HEK293 (cell line): Measurements from ENCODE around the gene FANCF.

Experiments used
- CTCF ChIA-PET: fragments of 350-600 bp; formaldehyde crosslinking; extraction: SDS; loops from one replicate; lab custom pipeline; 2021; ENCODE audit warnings: antibody characterized with exemption; lab: Yijun Ruan, JAX
- POLR2A ChIA-PET: fragments of 300-600 bp; formaldehyde crosslinking; extraction: SDS; loops from one replicate; lab custom pipeline; 2020; ENCODE audit warnings: antibody characterized with exemption, inconsistent platforms; lab: Yijun Ruan, JAX
- H3K27ac ChIP-seq: fragments of 200-500 bp; sonication (Bioruptor generic); 2 replicates; pipeline ENCODE4 v1.5.1; 2014; ENCODE audit warnings: low read depth, low read length, control low read depth, inconsistent platforms; ENCODE audit errors: extremely low read depth
- H3K36me3 ChIP-seq, 2 experiments: fragments of 200-500 bp in 1 of 2; sonication (Bioruptor generic) in 1 of 2; 1 replicate in 1 of 2; 2 replicates in 1 of 2; pipeline ENCODE4 v1.5.1; 2014 to 2017; ENCODE audit warnings: inconsistent platforms in 2 of 2, low read length in 2 of 2; ENCODE audit not compliant: control insufficient read depth in 2 of 2, insufficient read depth in 1 of 2
- H3K4me1 ChIP-seq: fragments of 200-500 bp; sonication (Bioruptor generic); 2 replicates; pipeline ENCODE4 v1.5.1; 2014; ENCODE audit warnings: mild to moderate bottlenecking, low read length, inconsistent platforms; ENCODE audit not compliant: control insufficient read depth, insufficient read depth
- H3K4me3 ChIP-seq: 2 replicates; pipeline ENCODE4 v1.5.1; 2011; ENCODE audit warnings: low read depth, mild to moderate bottlenecking, control low read depth, low read length, moderate library complexity
- H3K9me3 ChIP-seq: fragments of 200-500 bp; sonication (Bioruptor generic); 2 replicates; pipeline ENCODE4 v1.5.1; 2014; ENCODE audit warnings: low read depth, low read length, inconsistent platforms; ENCODE audit not compliant: control insufficient read depth, insufficient read depth
- BCL11A ChIP-seq: fragments of 450-650 bp; formaldehyde crosslinking; IDR thresholded peaks from 2 replicates; pipeline ENCODE4 v1.5.1; 2016; ENCODE audit warnings: low read depth, missing biosample characterization, missing genetic modification characterization
- MZF1 ChIP-seq: fragments of 450-650 bp; formaldehyde crosslinking; IDR thresholded peaks from 2 replicates; pipeline ENCODE4 v1.5.1; 2017; ENCODE audit warnings: missing biosample characterization, missing genetic modification characterization, borderline replicate concordance
- PBX3 ChIP-seq: sonication (generic); formaldehyde crosslinking; IDR thresholded peaks from 2 replicates; pipeline ENCODE4 v1.8.1; 2022; ENCODE audit warnings: mild to moderate bottlenecking, moderate library complexity, missing genetic modification reagents
- PRDM2 ChIP-seq: fragments of 450-650 bp; formaldehyde crosslinking; IDR thresholded peaks from 2 replicates; pipeline ENCODE4 v1.5.1; 2016; ENCODE audit warnings: missing biosample characterization, missing genetic modification characterization, borderline replicate concordance
- SCRT1 ChIP-seq: fragments of 450-650 bp; formaldehyde crosslinking; IDR thresholded peaks from 2 replicates; pipeline ENCODE4 v1.5.1; 2016; ENCODE audit warnings: missing biosample characterization, missing genetic modification characterization, borderline replicate concordance
- ZBTB8A ChIP-seq: fragments of 450-650 bp; formaldehyde crosslinking; IDR thresholded peaks from 2 replicates; pipeline ENCODE4 v1.5.1; 2016; ENCODE audit warnings: missing biosample characterization, missing genetic modification characterization
- ZFP69B ChIP-seq: fragments of 450-650 bp; formaldehyde crosslinking; IDR thresholded peaks from 2 replicates; pipeline ENCODE4 v1.5.1; 2016; ENCODE audit warnings: missing biosample characterization, missing genetic modification characterization
- ZIC2 ChIP-seq: fragments of 450-650 bp; formaldehyde crosslinking; IDR thresholded peaks from 2 replicates; pipeline ENCODE4 v1.5.1; 2016; ENCODE audit warnings: missing biosample characterization, missing genetic modification characterization
- ZNF202 ChIP-seq: fragments of 450-650 bp; formaldehyde crosslinking; IDR thresholded peaks from 2 replicates; pipeline ENCODE4 v1.5.1; 2016; ENCODE audit warnings: missing biosample characterization, missing genetic modification characterization, borderline replicate concordance
- ZNF433 ChIP-seq: fragments of 450-650 bp; formaldehyde crosslinking; IDR thresholded peaks from 2 replicates; pipeline ENCODE4 v1.5.1; 2016; ENCODE audit warnings: missing biosample characterization, missing genetic modification characterization, low read depth
- ZNF521 ChIP-seq: fragments of 450-650 bp; formaldehyde crosslinking; IDR thresholded peaks from 2 replicates; pipeline ENCODE4 v1.5.1; 2017; ENCODE audit warnings: missing biosample characterization, mild to moderate bottlenecking, missing genetic modification characterization
- ZNF548 ChIP-seq: fragments of 450-650 bp; formaldehyde crosslinking; IDR thresholded peaks from 2 replicates; pipeline ENCODE4 v1.5.1; 2016; ENCODE audit warnings: missing biosample characterization, missing genetic modification characterization
- ZNF621 ChIP-seq: fragments of 450-650 bp; formaldehyde crosslinking; IDR thresholded peaks from 2 replicates; pipeline ENCODE4 v1.5.1; 2017; ENCODE audit warnings: missing biosample characterization, missing genetic modification characterization
- ZXDB ChIP-seq: fragments of 450-650 bp; formaldehyde crosslinking; IDR thresholded peaks from 2 replicates; pipeline ENCODE4 v1.5.1; 2016; ENCODE audit warnings: missing biosample characterization, missing genetic modification characterization
- TF ChIP-seq, protein P1 (sequence below): fragments of 450-650 bp; formaldehyde crosslinking; IDR thresholded peaks from 2 replicates; pipeline ENCODE4 v1.5.1; 2016; ENCODE audit warnings: missing biosample characterization, missing genetic modification characterization
- TF ChIP-seq, protein P2 (sequence below): fragments of 450-650 bp; formaldehyde crosslinking; IDR thresholded peaks from 2 replicates; pipeline ENCODE4 v1.5.1; 2016; ENCODE audit warnings: missing biosample characterization, missing genetic modification characterization

Gene FANCF

DNA sequence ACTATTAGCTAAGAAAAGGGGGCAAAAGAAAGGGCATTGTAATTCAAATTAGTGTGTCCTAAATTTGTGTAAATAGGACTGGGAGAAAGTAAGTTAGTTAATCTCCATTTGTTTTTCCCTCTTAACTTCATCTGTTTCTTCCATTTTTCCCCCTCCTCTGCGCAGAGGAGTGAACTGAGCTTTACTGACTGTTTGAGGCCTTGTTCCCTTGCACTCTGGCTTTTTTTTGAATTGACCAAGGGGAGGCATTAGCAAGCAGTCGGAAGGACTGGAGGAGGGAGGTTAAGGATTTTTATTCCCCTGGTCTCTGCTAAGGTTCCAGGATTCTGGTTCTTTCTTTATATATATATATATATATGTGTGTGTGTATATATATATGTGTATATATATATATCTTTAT is 15.2 kb upstream of the FANCF start (continued):
- no peak for TF ChIP-seq PRDM2 (tag by site-specific recombination)

DNA sequence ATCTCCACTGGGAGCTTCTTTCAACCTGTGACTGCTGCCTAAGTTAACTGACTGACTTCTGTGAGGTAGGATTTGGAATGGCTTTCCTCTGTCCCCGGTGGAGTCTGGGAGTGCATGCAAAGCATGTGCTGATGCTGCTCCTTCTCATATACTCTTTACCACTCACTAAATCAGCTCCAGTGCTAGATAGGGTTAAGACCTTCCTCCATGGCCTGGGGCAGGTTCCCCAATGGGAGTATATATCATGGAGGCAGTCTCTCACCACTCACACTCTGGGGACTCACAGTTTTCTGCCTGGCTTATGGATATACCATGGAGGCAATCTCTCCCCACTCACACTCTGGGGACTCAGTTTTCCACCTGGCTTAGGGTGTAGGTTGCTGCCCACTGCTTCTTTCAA is 10.1 kb upstream of the FANCF start:
- H3K27ac ChIP-seq = no peak overlapping the region
- no peaks in the 10 kb centered on the region for H3K9me3 ChIP-seq
- H3K4me1 ChIP-seq = no peaks in the 10 kb centered on the region; the same call in 1 of the 2 replicates
- no peak overlapping the region for H3K4me3 ChIP-seq
- ChIA-PET POLR2A (interaction anchor here (2.1 kb wide), 1 partner anchor 10 kb away, joined by 7 read pairs; the partner anchor contains the start of gene FANCF), CTCF (interaction anchor here (1.0 to 2.8 kb wide), 3 partner anchors 10 to 152 kb away, joined by 4 to 7 read pairs (median 4); partner anchors contain the start of gene FANCF)
- TF ChIP-seq ZFP69B (tag by site-specific recombination) = no peak
- no peak for TF ChIP-seq ZXDB (tag by site-specific recombination)
- TF ChIP-seq ZNF433 = no peak
- TF ChIP-seq ZBTB8A = no peak
- TF ChIP-seq PBX3 (CRISPR knock-in tag) = no peak
- TF ChIP-seq ZNF521 = no peak
- TF ChIP-seq ZNF202 (tag by site-specific recombination) = no peak
- no peak for TF ChIP-seq MZF1 (tag by site-specific recombination)
- TF ChIP-seq BCL11A = no peak
- TF ChIP-seq, protein P1, sequence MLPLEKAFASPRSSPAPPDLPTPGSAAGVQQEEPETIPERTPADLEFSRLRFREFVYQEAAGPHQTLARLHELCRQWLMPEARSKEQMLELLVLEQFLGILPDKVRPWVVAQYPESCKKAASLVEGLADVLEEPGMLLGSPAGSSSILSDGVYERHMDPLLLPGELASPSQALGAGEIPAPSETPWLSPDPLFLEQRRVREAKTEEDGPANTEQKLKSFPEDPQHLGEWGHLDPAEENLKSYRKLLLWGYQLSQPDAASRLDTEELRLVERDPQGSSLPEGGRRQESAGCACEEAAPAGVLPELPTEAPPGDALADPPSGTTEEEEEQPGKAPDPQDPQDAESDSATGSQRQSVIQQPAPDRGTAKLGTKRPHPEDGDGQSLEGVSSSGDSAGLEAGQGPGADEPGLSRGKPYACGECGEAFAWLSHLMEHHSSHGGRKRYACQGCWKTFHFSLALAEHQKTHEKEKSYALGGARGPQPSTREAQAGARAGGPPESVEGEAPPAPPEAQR (tag by site-specific recombination) = no peak
- TF ChIP-seq ZIC2 (tag by site-specific recombination) = no peak
- TF ChIP-seq ZNF621 = no peak
- TF ChIP-seq, protein P2, sequence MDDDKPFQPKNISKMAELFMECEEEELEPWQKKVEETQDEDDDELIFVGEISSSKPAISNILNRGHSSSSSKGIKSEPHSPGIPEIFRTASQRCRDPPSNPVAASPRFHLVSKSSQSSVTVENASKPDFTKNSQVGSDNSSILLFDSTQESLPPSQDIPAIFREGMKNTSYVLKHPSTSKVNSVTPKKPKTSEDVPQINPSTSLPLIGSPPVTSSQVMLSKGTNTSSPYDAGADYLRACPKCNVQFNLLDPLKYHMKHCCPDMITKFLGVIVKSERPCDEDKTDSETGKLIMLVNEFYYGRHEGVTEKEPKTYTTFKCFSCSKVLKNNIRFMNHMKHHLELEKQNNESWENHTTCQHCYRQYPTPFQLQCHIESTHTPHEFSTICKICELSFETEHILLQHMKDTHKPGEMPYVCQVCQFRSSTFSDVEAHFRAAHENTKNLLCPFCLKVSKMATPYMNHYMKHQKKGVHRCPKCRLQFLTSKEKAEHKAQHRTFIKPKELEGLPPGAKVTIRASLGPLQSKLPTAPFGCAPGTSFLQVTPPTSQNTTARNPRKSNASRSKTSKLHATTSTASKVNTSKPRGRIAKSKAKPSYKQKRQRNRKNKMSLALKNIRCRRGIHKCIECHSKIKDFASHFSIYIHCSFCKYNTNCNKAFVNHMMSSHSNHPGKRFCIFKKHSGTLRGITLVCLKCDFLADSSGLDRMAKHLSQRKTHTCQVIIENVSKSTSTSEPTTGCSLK (tag by site-specific recombination) = no peak
- TF ChIP-seq SCRT1 (tag by site-specific recombination) = no peak
- no peak for TF ChIP-seq ZNF548 (tag by site-specific recombination)
- no peaks in the 10 kb centered on the region for H3K36me3 ChIP-seq
